Stomach (tissue), 9 donors: ENCODE data around the gene FMN2. TPM values are rescaled to one million over a fixed set of nuclear protein-coding genes. Genes with fewer than 3 reads are reported as not detected.
"Not testable (repeated sequence)": the region's sequence is repeated elsewhere in the genome, so short reads cannot be mapped to it uniquely, and the experiment has no call there.

ENCODE experiments used
- DNase-seq, 2 donors: peaks; one replicate each; pipeline versions ENCODE4 v3.0.0 to v3.0.0-alpha.2; 2013 to 2019
- H3K27ac ChIP-seq, 5 donors: fragments of 200-600 bp in 4 of 5; sonication (generic) in 4 of 5; one replicate each; pipeline ENCODE4 v1.5.1; 2013 to 2019; ENCODE audit warnings: mild to moderate bottlenecking in 1 of 5, moderate library complexity in 1 of 5
- H3K27me3 ChIP-seq, 3 donors: fragments of 200-600 bp; sonication (generic); one replicate each; pipeline ENCODE4 v1.5.1; 2017 to 2019; ENCODE audit warnings: mixed run types in 1 of 3
- H3K36me3 ChIP-seq, 4 donors: fragments of 200-600 bp; sonication (generic); 1 replicate in 3 of 4; 2 replicates in 1 of 4; pipeline ENCODE4 v1.5.1; 2016 to 2019
- H3K4me1 ChIP-seq, 4 donors: fragments of 200-600 bp; sonication (generic); one replicate each; pipeline ENCODE4 v1.5.1; 2016 to 2019
- H3K4me3 ChIP-seq, 4 donors: fragments of 200-600 bp; sonication (generic) in 3 of 4; one replicate each; pipeline ENCODE4 v1.5.1; 2016 to 2019; ENCODE audit warnings: mild to moderate bottlenecking in 1 of 4
- H3K9me3 ChIP-seq, 4 donors: fragments of 200-600 bp; sonication (generic); one replicate each; pipeline ENCODE4 v1.5.1; 2016 to 2019
- EP300 ChIP-seq: sonication (generic); formaldehyde crosslinking; IDR thresholded peaks from one replicate; pipeline ENCODE4 v1.6.1; 2017; ENCODE audit warnings: antibody characterized with exemption
- POLR2A ChIP-seq, 4 donors: fragments of 450-650 bp; IDR thresholded peaks; one replicate each; pipeline ENCODE4 v1.6.1; 2016; ENCODE audit warnings: antibody characterized with exemption in 4 of 4, control low read depth in 2 of 4, mild to moderate bottlenecking in 1 of 4, moderate library complexity in 1 of 4
- POLR2AphosphoS5 ChIP-seq, 3 donors: sonication (generic); formaldehyde crosslinking; IDR thresholded peaks; one replicate each; pipeline ENCODE4 v1.6.1; 2016; ENCODE audit warnings: antibody characterized with exemption in 3 of 3
- WGBS, 5 donors: extraction: QIAGEN DNeasy Blood & Tissue Kit in 3 of 5; methylation state at CpG; one replicate each; pipeline versions ENCODE4 v1.1.5 to v1.1.7; 2013 to 2018; 5-methylcytosine and 5-hydroxymethylcytosine counted together
- intact Hi-C: fragments of 100-400 bp; cut with DNase I; formaldehyde crosslinking; loops from one replicate; pipeline ENCODE4 v1.15.1; 2023; ENCODE audit warnings: low total_unique reads
- polyA plus RNA-seq, 3 donors: library from polyadenylated mRNA; stranded (reverse); fragments of 200-250 nt; gene quantifications; one replicate each; pipeline ENCODE4 v1.2.3, GENCODE V29; 2013
- total RNA-seq, 5 donors: library from RNA; depleted of rRNA; stranded (reverse); fragments of >200 nt; gene quantifications; one replicate each; pipeline versions ENCODE4 v1.1.0 to v1.2.3, GENCODE V29; 2014 to 2016
- TF ChIP-seq, protein P1 (sequence below), 7 experiments: fragments of 450-650 bp in 4 of 7; fragments of 200-600 bp in 3 of 7; sonication (generic) in 3 of 7; IDR thresholded peaks; one replicate each; pipeline ENCODE4 v1.5.1; 2016 to 2019; ENCODE audit warnings: antibody characterized with exemption in 7 of 7, control low read depth in 2 of 7, mild to moderate bottlenecking in 1 of 7
- donor health status: healthy with polysubstance abuse.
- donor health status: Bipolar disorder and iron deficiency.
- donor health status: healthy.

Gene FMN2
- total and polyA plus RNA-seq, 8 donors = 0.61 to 3.3 (median 0.87) TPM; not detected in 2

DNA sequence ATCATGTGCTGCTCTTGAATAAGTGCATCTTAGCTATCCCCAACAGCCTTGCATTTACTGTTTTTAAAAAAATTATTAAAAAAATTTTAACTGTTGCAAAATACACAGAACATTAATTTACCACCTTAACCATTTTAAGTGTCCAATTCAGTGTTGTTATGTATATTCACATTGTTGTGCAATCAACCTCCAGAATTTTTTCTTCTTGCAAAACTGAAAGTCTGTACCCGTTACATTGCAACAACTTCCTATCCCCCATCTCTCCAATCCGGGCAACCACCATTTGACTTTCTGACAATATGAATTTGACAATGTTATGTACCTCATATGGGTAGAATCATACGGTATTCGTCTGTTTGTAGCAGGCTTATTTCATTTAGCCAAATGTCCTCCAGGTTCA lies 83.1 kb downstream of the FMN2 start:
- Histone ChIP-seq H3K27me3 (no peaks in the 10 kb centered on the region), H3K4me1 (no peaks in the 10 kb centered on the region), H3K4me3 (no peak overlapping the region), H3K9me3 (no peaks in the 10 kb centered on the region), H3K36me3 (no peaks in the 10 kb centered on the region), H3K27ac (no peak overlapping the region)
- TF ChIP-seq POLR2AphosphoS5 (IDR thresholded peaks at IDR 0.05) (no peak), POLR2A (IDR thresholded peaks at IDR 0.05) (no peak), EP300 (no peak)
- TF ChIP-seq, protein P1, sequence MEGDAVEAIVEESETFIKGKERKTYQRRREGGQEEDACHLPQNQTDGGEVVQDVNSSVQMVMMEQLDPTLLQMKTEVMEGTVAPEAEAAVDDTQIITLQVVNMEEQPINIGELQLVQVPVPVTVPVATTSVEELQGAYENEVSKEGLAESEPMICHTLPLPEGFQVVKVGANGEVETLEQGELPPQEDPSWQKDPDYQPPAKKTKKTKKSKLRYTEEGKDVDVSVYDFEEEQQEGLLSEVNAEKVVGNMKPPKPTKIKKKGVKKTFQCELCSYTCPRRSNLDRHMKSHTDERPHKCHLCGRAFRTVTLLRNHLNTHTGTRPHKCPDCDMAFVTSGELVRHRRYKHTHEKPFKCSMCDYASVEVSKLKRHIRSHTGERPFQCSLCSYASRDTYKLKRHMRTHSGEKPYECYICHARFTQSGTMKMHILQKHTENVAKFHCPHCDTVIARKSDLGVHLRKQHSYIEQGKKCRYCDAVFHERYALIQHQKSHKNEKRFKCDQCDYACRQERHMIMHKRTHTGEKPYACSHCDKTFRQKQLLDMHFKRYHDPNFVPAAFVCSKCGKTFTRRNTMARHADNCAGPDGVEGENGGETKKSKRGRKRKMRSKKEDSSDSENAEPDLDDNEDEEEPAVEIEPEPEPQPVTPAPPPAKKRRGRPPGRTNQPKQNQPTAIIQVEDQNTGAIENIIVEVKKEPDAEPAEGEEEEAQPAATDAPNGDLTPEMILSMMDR (IDR thresholded peaks at IDR 0.05) = no peak
- 67 to 87% (median 85%) methylated on average over 4 of the region's 4 CpGs for WGBS, 5 donors
- no peak for DNase-seq
- intact Hi-C loops = no loop called here

DNA sequence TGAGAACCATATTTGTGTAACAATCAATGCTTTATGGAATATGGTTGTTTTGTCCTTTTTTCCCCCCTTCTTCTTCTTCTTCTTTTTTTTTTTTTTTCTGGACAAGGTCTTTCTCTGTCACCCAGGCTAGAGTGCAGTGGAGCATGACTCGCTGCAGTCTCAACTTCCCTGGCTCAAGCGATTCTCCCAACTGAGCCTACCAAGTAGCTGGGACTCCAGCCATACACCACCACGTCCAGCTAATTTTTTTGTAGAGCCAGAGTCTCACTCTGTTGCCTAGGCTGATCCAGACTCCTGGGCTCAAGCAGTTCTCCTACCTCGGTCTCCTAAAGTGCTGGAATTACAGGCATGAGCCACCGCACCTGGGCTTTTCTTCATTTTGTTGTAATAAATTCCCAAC lies 86.7 kb downstream of the FMN2 start:
- Histone ChIP-seq H3K27me3 (no peaks in the 10 kb centered on the region), H3K4me3 (no peak overlapping the region), H3K27ac (no peak overlapping the region), H3K36me3 (no peaks in the 10 kb centered on the region), H3K9me3 (no peaks in the 10 kb centered on the region), H3K4me1 (no peaks in the 10 kb centered on the region)
- TF ChIP-seq POLR2A (IDR thresholded peaks at IDR 0.05) (no peak), POLR2AphosphoS5 (IDR thresholded peaks at IDR 0.05) (no peak), EP300 (no peak)
- TF ChIP-seq, protein P1 (IDR thresholded peaks at IDR 0.05) = no peak
- no peak for DNase-seq
- intact Hi-C loops = no loop called here
- 82 to 93% (median 89%) methylated on average over 5 of the region's 5 CpGs for WGBS, 5 donors

DNA sequence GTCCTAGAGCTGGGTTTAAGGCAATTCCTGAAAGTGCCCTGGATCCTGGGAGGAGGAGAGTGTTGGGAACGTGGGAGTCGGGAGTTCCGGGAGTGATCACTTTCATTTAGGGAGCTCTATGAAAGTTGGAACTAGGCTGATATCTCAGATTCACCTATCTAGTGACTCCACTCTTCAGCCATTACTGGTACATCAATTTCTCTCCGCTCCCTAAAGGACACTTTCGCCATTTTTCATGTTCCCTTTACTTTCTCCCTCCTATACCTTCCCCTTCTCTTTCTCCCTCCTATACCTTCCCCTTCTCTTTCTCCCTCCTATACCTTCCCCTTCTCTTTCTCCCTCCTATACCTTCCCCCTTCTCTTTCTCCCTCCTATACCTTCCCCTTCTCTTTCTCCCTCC lies 93.0 kb downstream of the FMN2 start:
- H3K27me3 ChIP-seq = peaks cover 0 to 23% (median 15%) of the 10 kb centered on the region in 3 donors
- H3K4me3 ChIP-seq, H3K9me3 ChIP-seq, H3K4me1 ChIP-seq, DNase-seq, intact Hi-C loops, H3K27ac ChIP-seq, H3K36me3 ChIP-seq: not testable (repeated sequence)
- WGBS, 5 donors = 74 to 90% (median 81%) methylated on average over 5 of the region's 5 CpGs

DNA sequence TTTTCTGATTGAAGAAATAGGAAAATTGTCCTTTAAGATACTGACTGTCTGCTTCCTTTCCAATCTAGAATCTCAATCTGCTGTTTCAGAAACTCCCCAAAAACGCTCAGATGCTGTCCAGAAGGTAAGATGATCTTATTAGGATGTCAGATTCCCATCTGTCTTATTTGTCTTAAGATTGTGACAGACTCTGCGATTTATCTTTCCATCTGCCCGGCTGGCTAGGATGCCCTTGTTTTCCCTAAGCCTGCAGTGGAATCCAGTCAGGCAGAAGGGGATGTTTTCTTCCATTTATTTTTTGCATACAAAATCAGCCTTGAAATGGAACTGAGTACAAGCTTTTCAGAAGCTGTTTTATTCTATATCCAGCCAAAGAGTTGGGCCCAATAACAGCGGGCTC lies 96.5 kb downstream of the FMN2 start:
- DNase-seq = no peak
- Histone ChIP-seq H3K36me3 (no peaks in the 10 kb centered on the region), H3K9me3 (no peaks in the 10 kb centered on the region), H3K4me1 (peaks cover 0 to 12% (median 0%) of the 10 kb centered on the region in 4 donors), H3K27ac (no peak overlapping the region), H3K27me3 (peaks cover 0 to 23% (median 15%) of the 10 kb centered on the region in 3 donors), H3K4me3 (no peak overlapping the region)
- TF ChIP-seq POLR2AphosphoS5 (IDR thresholded peaks at IDR 0.05) (no peak), EP300 (no peak)
- TF ChIP-seq, protein P1 (IDR thresholded peaks at IDR 0.05) = no peak
- WGBS, 5 donors = 76 to 79% (median 78%) methylated on average over 4 of the region's 4 CpGs
- intact Hi-C loops = no loop called here

DNA sequence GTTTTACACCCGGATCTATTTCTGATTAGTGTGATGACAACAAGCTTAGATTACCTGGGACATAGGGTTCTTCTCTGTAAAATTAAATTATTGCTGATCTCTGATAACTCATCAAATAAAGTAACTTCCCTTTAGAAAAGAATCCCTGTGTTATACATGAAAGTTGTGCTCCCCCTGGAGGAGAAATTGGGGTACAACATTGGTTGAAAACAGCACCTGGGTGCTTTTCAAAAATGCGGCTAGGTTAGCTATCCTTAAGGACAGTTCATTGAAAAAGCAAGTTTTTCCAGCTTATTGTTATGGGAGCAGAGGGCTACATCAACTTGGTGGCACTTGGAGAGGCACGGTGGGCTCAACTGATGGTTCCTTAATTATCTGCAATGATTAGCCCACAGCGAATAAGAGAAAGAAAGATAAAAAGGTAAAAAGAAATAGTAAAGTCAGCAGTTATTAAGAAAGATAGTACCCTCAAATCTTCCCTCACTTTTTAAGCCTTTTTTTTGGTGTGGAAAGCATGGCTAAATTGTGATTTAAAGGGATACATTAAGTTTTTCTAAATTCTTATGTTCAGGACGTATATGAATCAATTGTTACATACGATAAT lies 97.8 kb downstream of the FMN2 start:
- intact Hi-C loops = no loop called here
- WGBS, 5 donors = 18 to 31% (median 25%) methylated on average over 6 of the region's 6 CpGs

More for the DNA sequence above, 97.8 kb downstream of the FMN2 start:
- DNase-seq = peak in 1 of 2 donors; percentile 65
- TF ChIP-seq, protein P1 (IDR thresholded peaks at IDR 0.05) = peak in 5 of 7 experiments; percentile 18 to 75 (median 53)
- no peak for TF ChIP-seq POLR2AphosphoS5 (IDR thresholded peaks at IDR 0.05)
- TF ChIP-seq POLR2A (IDR thresholded peaks at IDR 0.05) = no peak
- TF ChIP-seq EP300 = no peak
- Histone ChIP-seq H3K9me3 (no peaks in the 10 kb centered on the region), H3K27me3 (peaks cover 0 to 23% (median 15%) of the 10 kb centered on the region in 3 donors), H3K4me3 (no peak overlapping the region), H3K4me1 (peaks cover 0 to 12% (median 0%) of the 10 kb centered on the region in 4 donors), H3K27ac (no peak overlapping the region), H3K36me3 (no peaks in the 10 kb centered on the region)
